Daoy (cell line): ENCODE measurements around the gene LRRC32. TPM values are rescaled to one million over a fixed set of nuclear protein-coding genes. Genes with fewer than 3 reads are reported as not detected.
"Not testable (repeated sequence)": the region's sequence is repeated elsewhere in the genome, so short reads cannot be mapped to it uniquely, and the experiment has no call there.

Experiments
- DNase-seq: peaks from one replicate; pipeline ENCODE4 v3.0.0-alpha.2; 2015; ENCODE audit warnings: low read depth
- total RNA-seq: library from RNA; depleted of rRNA; stranded (reverse); fragments of >200 nt; shearing (Covaris generic); gene quantifications from 2 replicates; pipeline ENCODE4 v1.2.3, GENCODE V29; 2014

The LRRC32 gene
- total RNA-seq, 1 experiment from 2014 or later: 0.29 TPM

- no peak for DNase-seq
These were observed 17.4 kb downstream of the LRRC32 start for GRCh38 chr11:76653012-76653673.

DNA sequence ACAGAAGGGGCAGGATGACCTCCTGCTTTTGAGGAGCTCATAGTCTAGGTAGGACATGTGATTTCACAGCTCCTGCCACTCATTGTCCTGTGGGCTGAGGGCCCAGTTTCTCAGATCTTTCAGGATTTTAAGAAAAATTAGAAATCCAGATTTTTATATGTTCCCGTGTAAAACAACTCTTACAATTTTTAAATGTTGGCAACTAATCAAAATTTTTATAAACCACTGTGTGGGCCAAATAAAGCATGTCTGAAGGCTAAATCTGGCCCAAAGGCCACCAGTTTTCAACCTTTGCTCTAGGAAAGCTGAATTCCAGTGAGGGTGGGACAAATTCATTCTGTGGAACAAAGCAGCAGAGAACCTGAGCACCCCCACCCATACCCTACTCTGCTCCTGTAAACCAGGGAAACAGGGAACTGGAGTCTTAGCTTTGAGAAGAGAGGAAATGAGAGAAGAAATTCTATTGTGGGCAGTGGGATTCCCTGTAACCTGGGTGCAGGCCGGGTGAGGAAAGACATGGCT lies 20.6 kb downstream of the LRRC32 start:
- DNase-seq: no peak

- no peak for DNase-seq
These were observed 21.5 kb downstream of the LRRC32 start for GRCh38 chr11:76649011-76649410.

DNA sequence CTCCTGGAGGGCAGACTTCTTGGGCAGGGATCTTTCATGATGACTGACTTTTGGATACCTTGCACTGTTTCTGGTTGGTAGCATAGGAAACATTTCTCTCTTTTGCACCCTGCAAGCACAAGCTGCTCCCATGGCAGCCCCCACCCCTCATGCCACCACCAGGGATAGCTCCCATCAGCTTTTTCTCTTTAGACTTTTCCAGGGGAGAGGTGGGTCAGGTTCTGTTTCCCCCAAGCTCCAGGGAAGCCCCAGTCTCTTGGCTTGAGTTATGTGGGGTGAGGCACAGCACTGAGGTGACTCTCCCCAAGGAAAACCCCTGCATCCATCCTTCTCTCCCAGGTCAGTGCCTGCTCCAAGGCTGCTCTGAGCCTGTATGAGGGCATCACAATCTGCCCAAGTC lies 22.5 kb downstream of the LRRC32 start:
- DNase-seq: no peak

DNA sequence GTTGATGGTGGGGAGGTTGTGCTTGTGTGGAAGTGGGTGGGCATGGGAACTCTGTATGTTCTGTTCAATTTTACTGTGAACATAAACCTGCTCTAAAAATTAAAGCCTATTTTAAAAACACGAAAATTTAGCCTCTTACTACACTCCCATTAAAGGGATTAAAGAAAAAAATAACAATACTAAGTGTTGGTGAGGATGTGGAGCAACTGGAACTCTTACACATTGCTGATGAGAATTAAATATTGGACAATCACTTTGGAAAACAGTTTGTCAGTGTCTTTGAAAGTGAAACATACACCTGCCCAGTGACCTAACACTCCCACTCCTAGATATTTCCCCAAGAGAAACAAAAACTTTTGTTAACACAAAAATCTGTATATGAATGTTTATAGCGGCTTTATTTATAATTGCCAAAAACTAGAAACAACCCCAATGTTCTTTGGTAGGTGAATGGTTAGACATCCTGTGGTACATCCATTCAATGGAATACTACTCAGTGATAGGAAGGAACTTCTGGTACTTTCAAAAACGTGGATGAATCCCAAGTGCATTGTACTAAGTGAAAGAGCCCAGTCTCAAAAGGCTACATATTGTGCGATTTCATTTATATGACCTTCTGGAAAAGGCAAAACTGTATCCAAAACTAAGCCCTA lies 23.5 kb downstream of the LRRC32 start:
- no peak for DNase-seq

GRCh38 chr11:76644591-76644990 lies 26.0 kb downstream of the LRRC32 start:
- DNase-seq: no peak

GRCh38 chr11:76643711-76644110 lies 26.8 kb downstream of the LRRC32 start:
- not testable (repeated sequence) for DNase-seq

DNA sequence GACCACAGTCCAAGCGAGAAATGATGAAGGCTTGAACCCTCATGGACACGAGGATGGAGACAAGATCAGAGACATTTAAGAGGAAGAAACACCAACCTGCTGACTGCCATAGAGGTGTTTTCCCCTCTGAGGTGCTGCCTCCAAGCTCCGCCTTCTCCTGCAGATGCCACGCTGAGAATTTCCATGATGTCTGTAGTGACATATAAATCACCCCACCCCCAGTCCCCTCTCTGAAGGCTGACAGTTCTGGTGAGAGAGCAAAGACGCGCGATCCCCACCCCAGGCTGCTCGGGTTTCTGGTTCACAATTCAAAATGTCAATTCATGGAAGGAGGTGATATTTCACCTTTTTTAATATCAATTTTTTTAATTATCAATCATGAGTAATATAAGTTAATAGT lies 28.2 kb downstream of the LRRC32 start:
- DNase-seq: no peak

- DNase-seq: no peak
These were observed 28.6 kb downstream of the LRRC32 start for GRCh38 chr11:76641905-76642304.

- DNase-seq: no peak
These were observed 30.0 kb downstream of the LRRC32 start for GRCh38 chr11:76640501-76640900.

- no peak for DNase-seq
These were observed 30.9 kb downstream of the LRRC32 start for GRCh38 chr11:76639621-76640020.

DNA sequence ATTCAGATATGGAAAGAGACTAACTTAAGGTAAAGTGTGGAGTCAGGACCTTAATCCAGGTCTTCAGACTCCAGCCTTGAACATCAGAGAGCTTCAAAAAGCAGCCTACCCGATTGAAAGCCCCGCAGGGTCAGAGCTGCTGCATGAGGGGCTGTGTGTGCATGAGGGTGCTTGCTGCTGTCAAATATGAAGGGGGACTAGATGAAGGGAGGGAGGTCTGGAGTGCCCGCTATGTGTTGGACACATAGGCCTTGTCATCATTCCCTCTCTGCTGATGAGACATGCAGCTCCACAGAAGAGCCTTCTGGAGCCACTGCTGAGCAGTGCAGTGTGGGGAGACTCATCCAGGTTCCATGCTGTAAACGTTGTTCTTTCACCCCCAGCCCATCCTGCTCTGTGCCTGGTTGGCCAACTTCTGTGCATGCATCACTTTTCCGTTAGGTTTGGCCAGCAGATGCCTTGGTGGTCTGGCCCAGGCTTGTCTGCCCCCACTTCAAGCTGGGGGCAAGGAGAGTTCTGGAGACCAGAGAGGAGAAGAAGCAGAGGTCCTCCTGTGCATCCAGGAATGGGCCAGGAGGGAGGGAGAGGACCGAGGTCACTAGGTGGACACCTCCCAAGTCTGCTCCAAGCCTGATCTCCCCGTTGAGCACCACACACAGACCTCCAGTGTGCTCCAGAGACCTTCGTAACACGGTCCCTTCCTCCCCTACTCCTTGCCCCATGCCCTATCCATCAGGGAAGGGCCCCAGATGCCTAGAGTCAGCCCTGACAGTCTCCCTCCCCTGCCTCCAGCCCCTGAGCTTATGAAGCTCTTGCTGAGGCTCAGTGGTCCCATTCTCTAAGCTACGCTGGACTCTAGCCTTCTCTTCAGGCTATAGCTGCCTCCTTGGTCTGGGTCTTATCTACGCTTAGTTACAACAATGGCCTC lies 32.0 kb downstream of the LRRC32 start:
- DNase-seq: no peak

DNA sequence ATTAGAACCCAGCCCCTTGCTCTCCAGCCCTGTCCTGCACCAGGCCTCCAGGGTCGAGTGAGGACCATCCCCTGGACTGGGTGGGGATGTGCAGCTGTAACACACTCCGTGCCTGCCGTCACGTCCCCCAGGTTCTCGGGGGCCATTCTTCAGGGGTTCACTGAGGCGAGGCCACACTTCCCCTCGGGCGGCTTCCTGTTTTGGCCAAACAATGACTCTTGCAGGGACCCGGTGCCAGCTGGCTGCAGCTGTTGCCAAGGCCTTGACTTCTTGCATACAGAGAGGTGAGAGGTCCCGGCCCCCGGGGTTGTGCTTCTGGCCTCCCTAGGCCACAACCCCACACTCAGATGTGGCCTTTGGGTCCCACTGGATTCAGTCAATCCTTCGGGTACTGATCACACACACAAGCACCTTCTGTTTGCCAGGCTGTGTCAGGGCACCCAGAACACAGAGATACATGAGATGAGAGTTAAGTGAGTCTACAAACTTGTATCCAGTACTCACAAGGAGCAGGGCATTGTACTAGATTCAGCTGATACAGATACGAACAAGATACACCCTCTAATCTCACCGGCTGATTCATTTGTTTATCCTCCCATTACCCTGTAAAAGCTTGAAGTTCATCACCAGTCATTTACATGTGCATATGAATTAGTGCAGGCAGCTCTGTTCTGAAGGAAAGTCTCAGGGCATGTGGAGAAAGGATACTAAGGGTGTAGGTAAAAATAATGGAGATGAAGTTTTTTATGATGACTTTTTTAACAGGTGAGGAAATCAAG lies 32.9 kb downstream of the LRRC32 start:
- no peak for DNase-seq

GRCh38 chr11:76636826-76637460 lies 33.6 kb downstream of the LRRC32 start:
- no peak for DNase-seq

GRCh38 chr11:76635991-76636738 lies 34.4 kb downstream of the LRRC32 start:
- no peak for DNase-seq

DNA sequence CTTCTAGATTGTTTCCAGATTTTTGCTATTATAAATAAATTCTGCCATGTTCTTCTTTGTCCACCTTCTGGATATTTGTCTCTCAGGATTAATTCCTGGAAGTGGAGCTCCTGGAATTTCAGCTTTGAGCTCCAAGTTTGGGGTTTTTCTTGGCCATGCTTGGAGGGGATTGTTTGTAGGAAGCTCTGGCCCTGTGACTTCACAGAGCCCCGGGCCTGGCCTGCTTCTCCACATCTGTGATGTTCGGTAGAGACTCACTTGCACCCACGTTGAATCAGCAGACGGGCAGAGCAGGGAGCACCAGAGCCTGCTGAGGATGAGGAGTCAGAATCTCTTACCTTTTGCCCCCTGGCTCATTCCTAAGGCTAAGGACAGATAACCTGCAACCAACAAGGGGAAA lies 35.7 kb downstream of the LRRC32 start:
- DNase-seq: no peak

GRCh38 chr11:76632492-76632891 lies 38.1 kb downstream of the LRRC32 start:
- no peak for DNase-seq

GRCh38 chr11:76631566-76632308 lies 38.8 kb downstream of the LRRC32 start:
- no peak for DNase-seq

DNA sequence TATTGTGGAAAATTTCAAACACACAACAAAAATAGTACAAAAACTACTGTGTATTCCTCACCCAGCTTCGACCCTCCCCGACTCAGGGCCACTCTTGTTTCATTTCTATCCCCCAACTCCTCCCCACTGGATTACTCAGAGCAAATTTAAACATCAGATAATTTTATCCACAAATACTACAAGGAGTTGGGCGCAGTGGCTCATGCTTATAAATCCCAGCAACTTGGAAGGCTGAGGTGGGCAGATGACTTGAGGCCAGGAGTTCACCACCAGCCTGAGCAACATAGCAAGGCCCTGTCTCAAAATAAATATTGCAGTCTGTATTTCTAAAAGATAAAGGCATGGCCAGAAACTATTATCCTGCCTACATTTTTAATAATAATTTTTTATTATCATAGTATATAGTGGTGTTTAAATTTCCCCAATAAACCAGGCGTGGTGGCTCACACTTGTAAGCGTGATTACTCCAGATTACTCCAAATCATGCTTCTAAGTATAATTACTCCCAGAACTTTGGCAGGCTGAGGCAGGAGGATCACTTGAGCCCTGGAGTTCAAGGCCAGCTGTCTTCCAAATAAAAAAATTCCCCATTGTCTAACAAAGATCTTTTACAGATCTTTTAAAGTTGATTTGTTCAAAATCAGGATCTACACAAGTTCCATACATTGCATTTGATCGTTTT lies 39.8 kb downstream of the LRRC32 start:
- DNase-seq: no peak
